PC-3 (cell line): ENCODE results near the gene TMUB1.

Source experiments
- CTCF ChIP-seq: fragments of 300-600 bp; sonication (generic); conservative IDR thresholded peaks from 2 replicates; pipeline ENCODE4 v1.5.1; 2017; ENCODE audit warnings: antibody characterized with exemption, low read depth, mild to moderate bottlenecking, low read length
- EZH2 ChIP-seq: fragments of 300-600 bp; sonication (generic); IDR thresholded peaks from one replicate; pipeline ENCODE4 v1.6.1; 2017; ENCODE audit warnings: antibody characterized with exemption, mild to moderate bottlenecking, low read length; ENCODE audit not compliant: unreplicated experiment

- TF ChIP-seq CTCF (no peak), EZH2 (no peak)
Observed at GRCh38 chr7:151083071-151083823, at the start of gene TMUB1.
